Measurements from ENCODE around the gene KRTAP10-12. TPM values are rescaled to one million over a fixed set of nuclear protein-coding genes. Genes with fewer than 3 reads are reported as not detected.
"Not testable (repeated sequence)": the region's sequence is repeated elsewhere in the genome, so short reads cannot be mapped to it uniquely, and the experiment has no call there.

Gene KRTAP10-12
- total RNA-seq, 1 experiment from 2014 or later, result not detected

- Histone ChIP-seq H3K36me3 (ENCODE audit: low read depth, low read length) (no peaks in the 10 kb centered on the region), H3K27ac (ENCODE audit: low read length) (no peak overlapping the region), H3K9me2 (replicated peaks; ENCODE audit: low read length) (no peaks in the 10 kb centered on the region), H2AFZ (ENCODE audit: low read length) (no peak overlapping the region), H3K79me2 (ENCODE audit: low read length) (no peaks in the 10 kb centered on the region), H4K20me1 (ENCODE audit: low read length) (no peaks in the 10 kb centered on the region), H3K4me1 (ENCODE audit: insufficient read depth, low read length) (no peaks in the 10 kb centered on the region), H3K4me3 (ENCODE audit: low read length) (no peak overlapping the region), H3K9ac (ENCODE audit: low read length) (no peak overlapping the region), H3K9me3 (ENCODE audit: low read length) (no peaks in the 10 kb centered on the region), H3K27me3 (ENCODE audit: low read length) (no peaks in the 10 kb centered on the region), H3F3A (ENCODE audit: low read length, unreplicated experiment) (no peaks in the 10 kb centered on the region), H3K4me2 (ENCODE audit: low read length) (no peak overlapping the region)
- DNase-seq (no peak), ATAC-seq (no peak)
- ChIA-PET POLR2A (ENCODE audit: unreplicated experiment) (no interaction called here), CTCF (no interaction called here)
- no peak for TF ChIP-seq EZH2phosphoT487 (IDR thresholded peaks at IDR 0.05; ENCODE audit: borderline replicate concordance, low read length)
- no peak for TF ChIP-seq CTCF (conservative IDR thresholded peaks at IDR 0.05; ENCODE audit: low read depth, low read length)
- TF ChIP-seq EZH2 (IDR thresholded peaks at IDR 0.05; ENCODE audit: low read length, unreplicated experiment), result no peak
- BruUV-seq (replicated peaks), result no TSS peak
- intact Hi-C loops (cut with micrococcal nuclease), result no loop called here
Measured at GRCh38 chr21:44684077-44684476, 12.9 kb upstream of the KRTAP10-12 start.

- POLR2A ChIA-PET (ENCODE audit: unreplicated experiment), result no interaction called here
Measured at GRCh38 chr21:44684483-44684882, 12.5 kb upstream of the KRTAP10-12 start.

GRCh38 chr21:44685050-44685449 lies 11.9 kb upstream of the KRTAP10-12 start:
- POLR2A ChIA-PET (ENCODE audit: unreplicated experiment); H3K9me2 ChIP-seq (replicated peaks; ENCODE audit: low read length); H3K79me2 ChIP-seq (ENCODE audit: low read length); intact Hi-C loops (cut with micrococcal nuclease); CTCF ChIA-PET; H3K36me3 ChIP-seq (ENCODE audit: low read depth, low read length); H3K9me3 ChIP-seq (ENCODE audit: low read length); H3K4me2 ChIP-seq (ENCODE audit: low read length); H3F3A ChIP-seq (ENCODE audit: low read length, unreplicated experiment); H2AFZ ChIP-seq (ENCODE audit: low read length); H3K4me1 ChIP-seq (ENCODE audit: insufficient read depth, low read length); ATAC-seq; H3K27ac ChIP-seq (ENCODE audit: low read length); BruUV-seq (replicated peaks); H3K9ac ChIP-seq (ENCODE audit: low read length); DNase-seq; H3K4me3 ChIP-seq (ENCODE audit: low read length); H4K20me1 ChIP-seq (ENCODE audit: low read length); H3K27me3 ChIP-seq (ENCODE audit: low read length): not testable (repeated sequence)

More at GRCh38 chr21:44684483-44684882, 12.5 kb upstream of the KRTAP10-12 start:
- Histone ChIP-seq H3K27ac (ENCODE audit: low read length) (no peak overlapping the region), H3K27me3 (ENCODE audit: low read length) (no peaks in the 10 kb centered on the region), H4K20me1 (ENCODE audit: low read length) (no peaks in the 10 kb centered on the region), H3K4me1 (ENCODE audit: insufficient read depth, low read length) (no peaks in the 10 kb centered on the region), H3F3A (ENCODE audit: low read length, unreplicated experiment) (no peaks in the 10 kb centered on the region), H3K9me3 (ENCODE audit: low read length) (no peaks in the 10 kb centered on the region), H2AFZ (ENCODE audit: low read length) (no peak overlapping the region), H3K9me2 (replicated peaks; ENCODE audit: low read length) (no peaks in the 10 kb centered on the region), H3K4me2 (ENCODE audit: low read length) (no peak overlapping the region), H3K36me3 (ENCODE audit: low read depth, low read length) (no peaks in the 10 kb centered on the region), H3K4me3 (ENCODE audit: low read length) (no peak overlapping the region), H3K9ac (ENCODE audit: low read length) (no peak overlapping the region), H3K79me2 (ENCODE audit: low read length) (no peaks in the 10 kb centered on the region)
- TF ChIP-seq EZH2phosphoT487 (IDR thresholded peaks at IDR 0.05; ENCODE audit: borderline replicate concordance, low read length), result no peak
- TF ChIP-seq CTCF (conservative IDR thresholded peaks at IDR 0.05; ENCODE audit: low read depth, low read length), result no peak
- no peak for TF ChIP-seq EZH2 (IDR thresholded peaks at IDR 0.05; ENCODE audit: low read length, unreplicated experiment)
- DNase-seq (no peak), ATAC-seq (no peak)
- intact Hi-C loops (cut with micrococcal nuclease), result no loop called here
- CTCF ChIA-PET, result no interaction called here
- BruUV-seq (replicated peaks), result no TSS peak
